ENCODE data around the gene AGAP1. TPM values are rescaled to one million over a fixed set of nuclear protein-coding genes. Genes with fewer than 3 reads are reported as not detected.

AGAP1 gene
- total RNA-seq (2022; extraction: Qiagen RNA extraction) = 18.3 to 24.5 TPM (median 21.1 TPM) in 5 replicates

GRCh38 chr2:235493775-235494715 is at the start of gene AGAP1:
TSS of gene AGAP1 (plus strand) at chr2:235494043.

GRCh38 chr2:236168110-236169080 is 674.6 kb downstream of the AGAP1 start, which contains the start of gene GBX2:
TSS of gene GBX2 (minus strand) at chr2:236168386. CDS start at chr2:236167971, 415 bp downstream.

Data from A549 treated with Hydrocortisone at 1 μM for 4 hours (cell line).